ENCODE measurements around the gene NXPH1. TPM values are rescaled to one million over a fixed set of nuclear protein-coding genes. Genes with fewer than 3 reads are reported as not detected.
A peak's percentile ranks its signal among the peaks of the same experiment; 100 is the strongest.

Gene NXPH1
- total RNA-seq, 1 experiment from 2014 or later: 0.59 TPM

GRCh38 chr7:8440670-8441069 lies 7.3 kb downstream of the NXPH1 start:
- Mint-ChIP-seq H3K9me3 (no peaks in the 10 kb centered on the region), H3K4me1 (peaks cover 61% of the 10 kb centered on the region), H3K36me3 (no peaks in the 10 kb centered on the region), H3K27me3 (ENCODE audit: low read depth) (peaks cover 98% of the 10 kb centered on the region), H3K4me3 (peak overlapping the region; percentile 90), H3K27ac (no peak overlapping the region)
- DNase-seq (ENCODE audit: low spot score): no peak
- ChIA-PET POLR2A (no interaction called here), CTCF (interaction anchor here (0.6 to 2.4 kb wide), 5 partner anchors 8 to 283 kb away, joined by 3 to 15 read pairs (median 6); partner anchors contain the start of gene NXPH1)
- ATAC-seq: no peak
- no peak for TF ChIP-seq E2F1 (CRISPR knock-in tag; IDR thresholded peaks at IDR 0.05)
- no peak for TF ChIP-seq ETV6 (CRISPR knock-in tag; IDR thresholded peaks at IDR 0.05)
- TF ChIP-seq USF2 (CRISPR knock-in tag; IDR thresholded peaks at IDR 0.05): no peak
- no peak for TF ChIP-seq EMX1 (CRISPR knock-in tag; IDR thresholded peaks at IDR 0.05)
- no peak for TF ChIP-seq ZNF232 (CRISPR knock-in tag; IDR thresholded peaks at IDR 0.05)
- no peak for TF ChIP-seq ZNF219 (CRISPR knock-in tag; IDR thresholded peaks at IDR 0.05; ENCODE audit: borderline replicate concordance)
- TF ChIP-seq FOXK1 (CRISPR knock-in tag; IDR thresholded peaks at IDR 0.05): no peak
- TF ChIP-seq HMGA2 (CRISPR knock-in tag; IDR thresholded peaks at IDR 0.05): no peak
- no peak for TF ChIP-seq CTCF (IDR thresholded peaks at IDR 0.05)
- TF ChIP-seq SMAD4 (CRISPR knock-in tag; IDR thresholded peaks at IDR 0.05): no peak

GRCh38 chr7:8441106-8441965 lies 7.9 kb downstream of the NXPH1 start:
- H3K4me1 Mint-ChIP-seq: peaks cover 54% of the 10 kb centered on the region
- POLR2A ChIA-PET: no interaction called here
- DNase-seq (ENCODE audit: low spot score) (peak; percentile 15), ATAC-seq (no peak)
- CTCF ChIA-PET: interaction anchor here (0.6 to 2.4 kb wide), 10 partner anchors 7 to 569 kb away, joined by 3 to 15 read pairs (median 5); partner anchors contain the start of gene NXPH1
- H3K27me3 Mint-ChIP-seq (ENCODE audit: low read depth): peaks cover 91% of the 10 kb centered on the region
- H3K36me3 Mint-ChIP-seq: no peaks in the 10 kb centered on the region
- H3K9me3 Mint-ChIP-seq: no peaks in the 10 kb centered on the region
- peak overlapping the region; percentile 90 for H3K4me3 Mint-ChIP-seq
- H3K27ac Mint-ChIP-seq: no peak overlapping the region
- TF ChIP-seq ZNF423 (CRISPR knock-in tag; IDR thresholded peaks at IDR 0.05) (no peak), FOXP1 (CRISPR knock-in tag; IDR thresholded peaks at IDR 0.05; ENCODE audit: borderline replicate concordance) (no peak), ZBTB21 (CRISPR knock-in tag; IDR thresholded peaks at IDR 0.05; ENCODE audit: borderline replicate concordance) (no peak), ATF6 (CRISPR knock-in tag; IDR thresholded peaks at IDR 0.05) (no peak), NR1H2 (CRISPR knock-in tag; IDR thresholded peaks at IDR 0.05) (no peak), USF2 (CRISPR knock-in tag; IDR thresholded peaks at IDR 0.05) (no peak), E2F1 (CRISPR knock-in tag; IDR thresholded peaks at IDR 0.05) (no peak), USF1 (CRISPR knock-in tag; IDR thresholded peaks at IDR 0.05) (no peak), ATF3 (CRISPR knock-in tag; conservative IDR thresholded peaks at IDR 0.05) (no peak), AFF4 (CRISPR knock-in tag; IDR thresholded peaks at IDR 0.05; ENCODE audit: borderline replicate concordance) (no peak)

All from WTC11 (cell line).